Lung (tissue), 12 donors: ENCODE results near the gene ARMC5. TPM values are rescaled to one million over a fixed set of nuclear protein-coding genes. Genes with fewer than 3 reads are reported as not detected.

Source experiments
- ATAC-seq: fragments of 200-7000 bp; cut with Tn5 transposase; one replicate; pipeline ENCODE4 v1.9.1; 2020; ENCODE audit warnings: moderate number of reproducible peaks; ENCODE audit not compliant: insufficient read depth, low FRiP score
- DNase-seq, 3 donors: peaks; one replicate each; pipeline ENCODE4 v3.0.0-alpha.2; 2013 to 2017
- H3K27ac ChIP-seq, 2 donors: one replicate each; pipeline ENCODE4 v1.5.1; 2013; ENCODE audit warnings: mild to moderate bottlenecking in 2 of 2, moderate library complexity in 2 of 2, control low read depth in 1 of 2, inconsistent platforms in 1 of 2, low read depth in 1 of 2, low read length in 1 of 2
- H3K27me3 ChIP-seq, 3 donors: one replicate each; pipeline ENCODE4 v1.5.1; 2013; ENCODE audit warnings: low read length in 2 of 3; ENCODE audit not compliant: control insufficient read depth in 3 of 3, insufficient read depth in 3 of 3
- H3K36me3 ChIP-seq, 4 donors: one replicate each; pipeline ENCODE4 v1.5.1; 2013; ENCODE audit warnings: low read length in 4 of 4, mild to moderate bottlenecking in 1 of 4, moderate library complexity in 1 of 4; ENCODE audit not compliant: control insufficient read depth in 4 of 4, insufficient read depth in 4 of 4
- H3K4me1 ChIP-seq, 5 donors: one replicate each; pipeline ENCODE4 v1.5.1; 2013; ENCODE audit warnings: low read length in 5 of 5, mild to moderate bottlenecking in 2 of 5, moderate library complexity in 1 of 5; ENCODE audit not compliant: control insufficient read depth in 5 of 5, insufficient read depth in 5 of 5
- H3K4me3 ChIP-seq: one replicate; pipeline ENCODE4 v1.5.1; 2013; ENCODE audit warnings: mild to moderate bottlenecking, control low read depth, moderate library complexity
- H3K9ac ChIP-seq, 2 donors: one replicate each; pipeline ENCODE4 v1.5.1; 2013; ENCODE audit warnings: low read length in 2 of 2, control low read depth in 1 of 2; ENCODE audit not compliant: insufficient read depth in 1 of 2
- H3K9me3 ChIP-seq, 4 donors: one replicate each; pipeline ENCODE4 v1.5.1; 2013; ENCODE audit warnings: low read length in 3 of 4, mild to moderate bottlenecking in 1 of 4, moderate library complexity in 1 of 4; ENCODE audit not compliant: control insufficient read depth in 4 of 4, insufficient read depth in 3 of 4
- WGBS, 2 donors: extraction: QIAGEN DNeasy Blood & Tissue Kit; methylation state at CpG; one replicate each; pipeline ENCODE4 v1.1.7; 2013; 5-methylcytosine and 5-hydroxymethylcytosine counted together
- polyA plus RNA-seq, 2 donors: library from polyadenylated mRNA; stranded (reverse); fragments of 200-250 nt; gene quantifications; one replicate each; pipeline ENCODE4 v1.2.1, GENCODE V29; 2013
- total RNA-seq, 2 donors: library from RNA; depleted of rRNA in 1 of 2; stranded (reverse); fragments of >200 nt in 1 of 2; gene quantifications; one replicate each; pipeline ENCODE4 v1.2.1, GENCODE V29; 2014 to 2021
- TF ChIP-seq, protein P1 (sequence below): IDR thresholded peaks from 2 replicates; pipeline ENCODE4 v1.5.1; 2012; ENCODE audit warnings: mild to moderate bottlenecking; ENCODE audit errors: control extremely low read depth, extremely low read depth
- donor health status: control.
- donor health status: control.
- donor health status: Bipolar disorder and iron deficiency.
- donor health status: healthy.
- donor health status: DM: yes; HTN: yes; CAD: no.

The ARMC5 gene
- total and polyA plus RNA-seq, 4 donors: 8.2 to 16.7 (median 12.3) TPM

DNA sequence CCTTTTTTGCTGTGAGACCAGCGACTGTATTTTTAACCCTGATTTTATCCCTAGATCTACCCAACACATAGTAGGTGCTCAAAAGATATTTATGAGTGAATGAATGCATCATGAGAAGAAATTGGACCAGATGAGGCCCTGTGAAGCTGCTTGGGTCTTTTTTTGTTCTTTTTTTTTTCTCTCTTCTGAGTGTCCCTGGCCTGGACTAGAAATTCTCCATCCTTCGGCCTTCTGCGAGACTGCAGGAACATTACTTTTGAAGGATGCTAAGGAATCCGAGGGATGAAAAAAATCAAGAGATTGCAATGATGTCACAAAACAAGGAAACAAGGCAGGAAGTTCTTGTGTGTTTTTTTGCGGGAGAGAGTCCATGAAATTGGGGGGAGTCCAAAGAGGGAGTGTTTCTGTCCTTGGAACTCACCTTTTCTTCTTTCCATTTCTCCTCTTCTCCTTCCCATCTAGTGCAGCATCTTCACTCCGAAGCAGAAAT lies 49.5 kb downstream of the ARMC5 start:
- Histone ChIP-seq H3K27me3 (no peaks in the 10 kb centered on the region), H3K9ac (peak overlapping the region; percentile 91 to 94), H3K9me3 (no peaks in the 10 kb centered on the region), H3K27ac (peak overlapping the region; percentile 97 to 99), H3K4me3 (peak overlapping the region; percentile 100), H3K4me1 (peaks cover 11 to 22% (median 12%) of the 10 kb centered on the region in 5 donors), H3K36me3 (peaks cover 0 to 5% (median 3%) of the 10 kb centered on the region in 4 donors)
- DNase-seq (peak; percentile 34 to 73 (median 73)), ATAC-seq (peak; percentile 12)
- 14 to 18% methylated on average over 6 of the region's 6 CpGs for WGBS, 2 donors
- TF ChIP-seq, protein P1, sequence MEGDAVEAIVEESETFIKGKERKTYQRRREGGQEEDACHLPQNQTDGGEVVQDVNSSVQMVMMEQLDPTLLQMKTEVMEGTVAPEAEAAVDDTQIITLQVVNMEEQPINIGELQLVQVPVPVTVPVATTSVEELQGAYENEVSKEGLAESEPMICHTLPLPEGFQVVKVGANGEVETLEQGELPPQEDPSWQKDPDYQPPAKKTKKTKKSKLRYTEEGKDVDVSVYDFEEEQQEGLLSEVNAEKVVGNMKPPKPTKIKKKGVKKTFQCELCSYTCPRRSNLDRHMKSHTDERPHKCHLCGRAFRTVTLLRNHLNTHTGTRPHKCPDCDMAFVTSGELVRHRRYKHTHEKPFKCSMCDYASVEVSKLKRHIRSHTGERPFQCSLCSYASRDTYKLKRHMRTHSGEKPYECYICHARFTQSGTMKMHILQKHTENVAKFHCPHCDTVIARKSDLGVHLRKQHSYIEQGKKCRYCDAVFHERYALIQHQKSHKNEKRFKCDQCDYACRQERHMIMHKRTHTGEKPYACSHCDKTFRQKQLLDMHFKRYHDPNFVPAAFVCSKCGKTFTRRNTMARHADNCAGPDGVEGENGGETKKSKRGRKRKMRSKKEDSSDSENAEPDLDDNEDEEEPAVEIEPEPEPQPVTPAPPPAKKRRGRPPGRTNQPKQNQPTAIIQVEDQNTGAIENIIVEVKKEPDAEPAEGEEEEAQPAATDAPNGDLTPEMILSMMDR: no peak

DNA sequence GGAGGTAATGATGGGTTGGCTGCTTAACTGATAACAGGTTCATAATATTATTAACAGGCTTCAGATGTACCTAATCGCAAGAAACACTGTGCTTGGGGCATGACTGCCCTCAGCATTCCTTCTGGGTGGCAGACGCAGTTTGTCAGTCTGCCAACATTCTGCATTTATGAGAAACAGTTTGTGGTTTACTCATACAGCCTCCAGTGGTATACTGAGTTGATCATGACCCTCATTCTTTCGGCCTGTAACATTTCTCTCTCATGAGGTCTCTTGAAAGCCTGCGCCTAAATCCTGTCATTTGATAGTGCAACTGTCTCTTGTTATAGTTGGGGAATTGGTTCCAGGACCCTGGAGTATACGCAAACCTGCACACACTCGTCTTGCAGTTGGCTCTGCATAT lies 53.8 kb downstream of the ARMC5 start:
- ATAC-seq (no peak), DNase-seq (no peak)
- whole genome bisulfite sequencing, 2 donors: 71 to 75% methylated on average over 6 of the region's 6 CpGs
- TF ChIP-seq, protein P1: no peak
- Histone ChIP-seq H3K4me3 (no peak overlapping the region), H3K9me3 (no peaks in the 10 kb centered on the region), H3K27ac (no peak overlapping the region), H3K4me1 (peaks cover 0 to 13% (median 4%) of the 10 kb centered on the region in 5 donors), H3K27me3 (no peaks in the 10 kb centered on the region), H3K36me3 (no peaks in the 10 kb centered on the region), H3K9ac (no peak overlapping the region)

DNA sequence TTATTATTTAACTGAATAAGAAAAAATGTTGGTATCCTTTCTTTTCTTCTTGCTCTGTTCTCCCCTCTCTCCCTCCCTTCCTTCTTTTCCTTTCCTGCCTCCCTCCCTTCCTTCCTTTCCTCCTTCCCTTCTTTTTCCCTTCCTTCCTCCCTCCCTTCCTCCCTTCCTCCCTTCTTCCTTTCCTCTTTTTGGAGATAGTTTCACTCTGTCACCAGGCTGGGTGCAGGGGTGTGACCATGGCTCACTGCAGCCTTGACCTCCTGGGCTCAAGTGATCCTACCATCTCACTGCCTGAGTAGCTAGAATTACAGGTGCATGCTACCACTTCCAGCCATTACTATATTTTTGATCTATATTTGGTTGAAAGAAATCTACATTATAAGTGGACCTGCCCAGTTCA lies 54.6 kb downstream of the ARMC5 start:
- ATAC-seq (no peak), DNase-seq (no peak)
- H3K4me1 ChIP-seq: peaks cover 0 to 11% (median 3%) of the 10 kb centered on the region in 5 donors
- H3K27ac ChIP-seq: no peak overlapping the region
- no peak overlapping the region for H3K4me3 ChIP-seq
- no peaks in the 10 kb centered on the region for H3K27me3 ChIP-seq
- H3K36me3 ChIP-seq: no peaks in the 10 kb centered on the region
- TF ChIP-seq, protein P1: no peak
- no peak overlapping the region for H3K9ac ChIP-seq
- H3K9me3 ChIP-seq: no peaks in the 10 kb centered on the region

Other genes with a start within 250 kb of the ARMC5 start
- gene TRIM72, start 245.4 kb upstream of the ARMC5 start, total RNA-seq: under 1 TPM in 1 of 2 donors, not detected in 1; 0.09 TPM
- under 1 TPM; 0.02 to 0.03 TPM for gene TRIM72, start 245.4 kb upstream of the ARMC5 start, polyA plus RNA-seq
- gene PYDC1, start 242.4 kb upstream of the ARMC5 start, total RNA-seq: not detected
- gene PYDC1, start 242.4 kb upstream of the ARMC5 start, polyA plus RNA-seq: not detected
- 10 to 100 TPM; 11.0 to 56.2 TPM for gene ITGAM, start 199.5 kb upstream of the ARMC5 start, total RNA-seq
- gene ITGAM, start 199.5 kb upstream of the ARMC5 start, polyA plus RNA-seq: 10 to 100 TPM in 1 of 2 donors, 1 to 10 TPM in 1; 9.2 to 84.0 TPM
- 100 to 1,000 TPM in 1 of 2 donors, 10 to 100 TPM in 1; 38.1 to 134 TPM for gene ITGAX, start 104.3 kb upstream of the ARMC5 start, total RNA-seq
- gene ITGAX, start 104.3 kb upstream of the ARMC5 start, polyA plus RNA-seq: 100 to 1,000 TPM in 1 of 2 donors, 10 to 100 TPM in 1; 93.1 to 148 TPM
- 1 to 10 TPM in 1 of 2 donors, under 1 TPM in 1; 0.43 to 1.5 TPM for gene ITGAD, start 66.2 kb upstream of the ARMC5 start, total RNA-seq
- gene ITGAD, start 66.2 kb upstream of the ARMC5 start, polyA plus RNA-seq: under 1 TPM; 0.19 to 0.24 TPM
- gene COX6A2, start 31.1 kb upstream of the ARMC5 start, total RNA-seq: not detected
- gene COX6A2, start 31.1 kb upstream of the ARMC5 start, polyA plus RNA-seq: not detected
- 1 to 10 TPM; 1.2 to 1.4 TPM for gene ZNF843, start 16.7 kb upstream of the ARMC5 start, total RNA-seq
- gene ZNF843, start 16.7 kb upstream of the ARMC5 start, polyA plus RNA-seq: under 1 TPM; 0.25 to 0.30 TPM
- 10 to 100 TPM; 45.4 to 58.9 TPM for gene TGFB1I1, start 12.7 kb downstream of the ARMC5 start, total RNA-seq
- 10 to 100 TPM; 25.1 to 29.9 TPM for gene TGFB1I1, start 12.7 kb downstream of the ARMC5 start, polyA plus RNA-seq
- 1 to 10 TPM in 1 of 2 donors, under 1 TPM in 1; 0.85 to 1.7 TPM for gene SLC5A2, start 23.6 kb downstream of the ARMC5 start, total RNA-seq
- 1 to 10 TPM; 2.9 to 3.1 TPM for gene SLC5A2, start 23.6 kb downstream of the ARMC5 start, polyA plus RNA-seq
- 10 to 100 TPM; 75.9 to 82.7 TPM for gene RUSF1, start 48.9 kb downstream of the ARMC5 start, total RNA-seq
- 10 to 100 TPM; 56.1 to 70.3 TPM for gene RUSF1, start 48.9 kb downstream of the ARMC5 start, polyA plus RNA-seq
- 10 to 100 TPM in 1 of 2 donors, not detected in 1; 47.8 TPM for gene AHSP, start 68.4 kb downstream of the ARMC5 start, total RNA-seq
- gene AHSP, start 68.4 kb downstream of the ARMC5 start, polyA plus RNA-seq: under 1 TPM in 1 of 2 donors, not detected in 1; 0.30 TPM